GM10248 (cell line): Measurements from ENCODE around the gene CD74.

Source experiments
- CTCF ChIA-PET: fragments of 300-600 bp; sonication (Branson Sonifier 250); formaldehyde crosslinking; extraction: SDS; loops from one replicate; lab custom pipeline; 2021; ENCODE audit warnings: antibody characterized with exemption; lab: Yijun Ruan, JAX
- POLR2A ChIA-PET: fragments of 350-650 bp; sonication (Branson Sonifier 250); formaldehyde crosslinking; extraction: SDS; loops from one replicate; lab custom pipeline; 2020; ENCODE audit warnings: antibody characterized with exemption; lab: Yijun Ruan, JAX
- DNase-seq: peaks from one replicate; pipeline ENCODE4 v3.0.0; 2012; ENCODE audit errors: extremely low spot score
- CTCF ChIP-seq: IDR thresholded peaks from 2 replicates; pipeline ENCODE4 v1.5.1; 2012; ENCODE audit warnings: mild to moderate bottlenecking, low read depth; ENCODE audit errors: extremely low read depth, missing control alignments, control extremely low read depth

CD74 gene

DNA sequence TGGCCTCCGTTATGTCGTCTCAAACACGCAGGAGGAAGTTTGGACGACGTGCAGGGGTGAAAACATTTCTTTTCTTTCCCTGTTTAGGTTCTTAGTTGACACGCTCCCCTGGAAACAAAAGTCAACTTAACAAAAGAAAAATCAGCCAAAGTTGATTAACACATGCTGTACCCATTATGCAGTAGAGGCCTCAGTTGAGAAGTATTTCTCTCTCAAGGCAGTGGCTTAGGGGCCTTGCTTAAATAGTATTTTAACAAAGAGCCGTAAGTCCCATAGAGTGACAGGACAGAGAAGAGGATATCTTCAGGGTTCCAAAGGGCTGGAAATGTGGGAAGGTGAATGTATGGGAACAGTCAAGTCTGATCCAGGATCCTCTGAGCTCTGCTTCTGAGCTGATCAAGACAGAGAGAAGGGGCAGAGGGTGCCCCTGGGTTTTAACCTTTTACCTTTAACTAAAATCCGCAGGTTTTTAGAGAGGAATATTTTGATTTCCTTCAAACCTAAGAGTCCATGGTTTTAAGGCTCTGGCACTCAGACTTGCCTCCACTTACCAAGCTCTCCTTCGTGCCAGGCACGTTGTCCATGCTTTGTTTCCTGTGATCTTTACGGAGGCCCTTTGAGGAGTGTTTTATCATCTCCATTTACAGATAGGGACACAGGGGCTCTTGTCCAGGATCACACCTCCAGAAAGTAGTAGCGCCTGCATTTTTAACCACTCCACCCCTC, 629 bp upstream of the CD74 start:
- no peak for TF ChIP-seq CTCF
- CTCF ChIA-PET: interaction anchor here (0.9 to 3.7 kb wide), 8 partner anchors 8 to 52 kb away, joined by 3 to 24 read pairs (median 4); no protein-coding TSS in a partner anchor
- no peak for DNase-seq
- POLR2A ChIA-PET: interaction anchor here (0.5 to 3.6 kb wide), 19 partner anchors 9 to 839 kb away, joined by 3 to 25 read pairs (median 5); partner anchors contain the start of genes GM2A and RPS14

DNA sequence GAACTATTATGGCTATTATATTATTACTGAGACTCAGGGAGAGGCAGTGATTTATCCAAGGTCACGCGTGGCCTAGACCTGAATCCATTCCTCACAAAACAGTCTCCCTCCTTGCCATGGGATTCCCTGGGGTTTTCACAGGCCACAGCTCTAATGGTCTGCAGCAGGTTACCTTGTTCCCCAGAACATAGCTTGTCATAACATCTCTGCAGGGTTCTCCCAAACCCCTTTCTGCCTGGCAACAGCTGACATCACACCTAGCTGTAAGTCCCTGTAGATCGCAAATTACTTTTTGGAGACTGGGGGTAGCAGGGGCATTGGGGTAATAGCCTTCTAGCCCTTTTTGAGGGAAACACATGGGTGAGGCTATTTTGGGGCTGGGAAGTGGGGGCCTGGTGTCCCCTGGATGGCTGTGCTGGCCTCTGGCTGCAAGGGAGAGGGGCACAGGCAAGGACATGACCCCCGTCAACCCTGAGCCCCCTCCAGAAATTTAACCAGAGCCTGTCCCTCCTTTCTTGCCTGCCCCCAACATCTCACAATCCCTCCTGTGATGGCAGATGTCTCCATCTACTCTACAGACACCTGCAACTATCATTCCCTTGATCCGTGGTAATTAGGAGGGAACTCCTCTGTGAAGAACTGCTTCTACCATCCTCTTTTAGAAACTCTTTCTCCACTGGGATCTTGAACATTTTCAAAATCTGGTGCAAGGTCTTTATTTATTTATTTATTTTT, 1.3 kb downstream of the CD74 start:
- CTCF ChIA-PET: interaction anchor here (1.1 to 3.7 kb wide), 6 partner anchors 12 to 71 kb away, joined by 3 to 29 read pairs (median 6); no protein-coding TSS in a partner anchor
- no peak for DNase-seq
- TF ChIP-seq CTCF: no peak
- POLR2A ChIA-PET: interaction anchor here (0.7 to 3.6 kb wide), 12 partner anchors 9 to 86 kb away, joined by 3 to 63 read pairs (median 6); partner anchors contain the start of gene RPS14

GRCh38 chr5:150410524-150411244, 2.0 kb downstream of the CD74 start:
- ChIA-PET POLR2A (interaction anchor here (0.6 to 3.6 kb wide), 17 partner anchors 8 to 602 kb away, joined by 3 to 63 read pairs (median 5); partner anchors contain the start of genes RBM22 and RPS14), CTCF (interaction anchor here (1.1 to 3.7 kb wide), 6 partner anchors 11 to 71 kb away, joined by 3 to 29 read pairs (median 4); no protein-coding TSS in a partner anchor)

DNA sequence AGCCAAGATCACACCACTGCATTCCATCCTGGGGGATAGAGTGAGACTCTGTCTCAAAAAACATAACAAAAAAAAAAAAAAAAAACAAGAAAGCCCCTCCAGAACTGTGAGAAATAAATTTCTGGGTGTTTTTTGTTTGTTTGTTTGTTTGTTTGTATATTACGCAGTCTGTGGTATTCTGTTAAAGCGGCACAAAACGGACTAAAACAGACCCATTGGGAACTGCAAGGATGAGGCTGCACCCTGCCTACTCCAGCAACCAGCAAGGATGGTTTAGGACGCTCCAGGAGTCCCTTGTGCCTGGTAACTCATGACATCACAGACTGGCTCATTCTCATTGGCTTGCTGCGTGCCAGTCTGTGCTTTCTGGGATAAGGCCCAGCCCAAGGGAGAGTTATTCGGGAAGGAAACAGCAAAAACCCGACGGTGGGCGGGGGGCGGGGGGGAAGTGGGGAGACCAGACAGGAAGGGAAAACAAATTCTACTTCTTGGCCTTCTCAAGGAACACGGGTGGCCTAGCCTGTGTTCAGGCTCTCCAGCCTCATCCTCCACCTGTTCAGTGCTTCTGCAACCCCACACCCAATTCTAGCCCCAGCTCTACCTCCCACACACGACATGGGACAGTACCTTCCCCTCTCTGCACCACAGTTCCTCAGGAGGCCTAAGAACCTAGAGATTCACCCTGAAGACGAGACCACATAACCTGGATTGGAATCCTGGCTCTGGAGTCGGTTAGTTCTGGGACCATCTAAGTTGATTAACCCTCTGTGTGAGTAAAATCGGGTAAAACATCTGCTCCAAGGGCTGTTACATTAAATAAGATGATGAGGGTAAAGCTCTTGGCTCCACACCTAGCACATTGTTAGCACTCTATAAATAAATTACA, 2.8 kb downstream of the CD74 start:
- POLR2A ChIA-PET: interaction anchor here (0.6 to 3.6 kb wide), 14 partner anchors 7 to 814 kb away, joined by 3 to 63 read pairs (median 6); partner anchors contain the start of genes CCDC69 and RPS14
- DNase-seq: peak; percentile 67
- no peak for TF ChIP-seq CTCF
- CTCF ChIA-PET: interaction anchor here (1.1 to 3.7 kb wide), 6 partner anchors 10 to 72 kb away, joined by 3 to 29 read pairs (median 4); no protein-coding TSS in a partner anchor

More at GRCh38 chr5:150410524-150411244, 2.0 kb downstream of the CD74 start:
- no peak for DNase-seq
- no peak for TF ChIP-seq CTCF

- DNase-seq: no peak
- CTCF ChIA-PET: interaction anchor here (14.3 kb wide), 1 partner anchor 27 kb away, joined by 222 read pairs; no protein-coding TSS in a partner anchor
- no peak for TF ChIP-seq CTCF
- POLR2A ChIA-PET: interaction anchor here (1.0 to 3.2 kb wide), 3 partner anchors 9 to 137 kb away, joined by 3 to 63 read pairs (median 6); no protein-coding TSS in a partner anchor
Measured at GRCh38 chr5:150408231-150408943, 4.3 kb downstream of the CD74 start.
